ENCODE results near the gene PLD5.
"Not testable (repeated sequence)": the region's sequence is repeated elsewhere in the genome, so short reads cannot be mapped to it uniquely, and the experiment has no call there.

PLD5 gene

DNA sequence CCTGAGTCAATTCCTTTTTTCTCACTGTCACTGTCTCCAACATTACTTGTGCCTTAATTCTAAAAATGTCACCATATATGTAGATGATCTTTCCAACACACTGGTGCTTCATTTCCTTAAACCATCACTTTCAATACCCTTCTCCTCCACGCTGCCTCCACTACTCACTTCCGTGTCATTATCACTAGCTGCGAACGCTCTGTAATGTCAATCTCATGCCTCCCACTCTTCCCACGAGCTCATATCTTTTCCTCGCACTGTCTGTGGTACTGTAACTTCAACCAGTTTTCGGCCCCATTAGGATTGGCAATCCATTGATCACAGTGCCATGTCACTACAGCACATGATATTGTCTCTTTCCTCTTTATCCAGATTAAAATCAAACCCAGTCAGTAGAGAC lies 61.6 kb downstream of the PLD5 start:
- no peaks in the 10 kb centered on the region for H3K79me2 ChIP-seq (ENCODE audit: control insufficient read depth, low read length)
- no peaks in the 10 kb centered on the region for H4K20me1 ChIP-seq (ENCODE audit: control insufficient read depth, insufficient read depth, low read depth, low read length)
- H3K9me2 ChIP-seq (replicated peaks; ENCODE audit: control insufficient read depth, low read length) = no peaks in the 10 kb centered on the region
- TF ChIP-seq, protein P1, sequence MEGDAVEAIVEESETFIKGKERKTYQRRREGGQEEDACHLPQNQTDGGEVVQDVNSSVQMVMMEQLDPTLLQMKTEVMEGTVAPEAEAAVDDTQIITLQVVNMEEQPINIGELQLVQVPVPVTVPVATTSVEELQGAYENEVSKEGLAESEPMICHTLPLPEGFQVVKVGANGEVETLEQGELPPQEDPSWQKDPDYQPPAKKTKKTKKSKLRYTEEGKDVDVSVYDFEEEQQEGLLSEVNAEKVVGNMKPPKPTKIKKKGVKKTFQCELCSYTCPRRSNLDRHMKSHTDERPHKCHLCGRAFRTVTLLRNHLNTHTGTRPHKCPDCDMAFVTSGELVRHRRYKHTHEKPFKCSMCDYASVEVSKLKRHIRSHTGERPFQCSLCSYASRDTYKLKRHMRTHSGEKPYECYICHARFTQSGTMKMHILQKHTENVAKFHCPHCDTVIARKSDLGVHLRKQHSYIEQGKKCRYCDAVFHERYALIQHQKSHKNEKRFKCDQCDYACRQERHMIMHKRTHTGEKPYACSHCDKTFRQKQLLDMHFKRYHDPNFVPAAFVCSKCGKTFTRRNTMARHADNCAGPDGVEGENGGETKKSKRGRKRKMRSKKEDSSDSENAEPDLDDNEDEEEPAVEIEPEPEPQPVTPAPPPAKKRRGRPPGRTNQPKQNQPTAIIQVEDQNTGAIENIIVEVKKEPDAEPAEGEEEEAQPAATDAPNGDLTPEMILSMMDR (IDR thresholded peaks at IDR 0.05; ENCODE audit: low read depth, low read length, poor library complexity, severe bottlenecking) = no peak
- no peak for TF ChIP-seq EZH2phosphoT487 (IDR thresholded peaks at IDR 0.05; ENCODE audit: borderline replicate concordance, low read length)
- H3K27me3 ChIP-seq (ENCODE audit: control insufficient read depth, low read length) = no peaks in the 10 kb centered on the region
- no peak overlapping the region for H3K27ac ChIP-seq (ENCODE audit: low read depth, low read length)
- H3K4me2 ChIP-seq (ENCODE audit: low read length) = no peak overlapping the region
- no peaks in the 10 kb centered on the region for H3K9me3 ChIP-seq (ENCODE audit: control insufficient read depth, insufficient read depth, low read length)
- no peaks in the 10 kb centered on the region for H3K36me3 ChIP-seq (ENCODE audit: control insufficient read depth, low read length)
- no peaks in the 10 kb centered on the region for H3F3A ChIP-seq (ENCODE audit: control insufficient read depth, insufficient read depth)
- no peak overlapping the region for H3K4me3 ChIP-seq (ENCODE audit: low read length)
- no peaks in the 10 kb centered on the region for H3K4me1 ChIP-seq (ENCODE audit: control insufficient read depth, low read length)

DNA sequence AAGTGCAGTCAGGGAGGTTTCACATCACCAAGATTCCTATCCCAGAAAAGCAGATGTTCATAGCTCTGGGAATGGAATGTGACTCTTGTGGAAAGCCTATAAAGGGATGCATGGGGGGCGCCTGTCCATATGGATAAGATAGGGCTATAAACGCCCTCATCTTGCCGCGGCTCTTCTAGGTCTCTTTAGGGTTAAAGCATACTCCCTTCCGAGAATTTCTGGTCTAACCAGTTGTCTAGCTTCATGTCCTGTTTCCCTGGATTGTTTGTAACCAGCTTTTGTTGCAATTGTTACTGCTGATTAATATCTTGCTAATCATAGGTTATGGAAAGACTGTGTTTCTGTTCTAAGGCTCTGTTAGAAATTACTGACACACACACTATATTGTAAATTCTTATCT lies 64.8 kb downstream of the PLD5 start:
- H4K20me1 ChIP-seq (ENCODE audit: control insufficient read depth, insufficient read depth, low read depth, low read length); H3K4me3 ChIP-seq (ENCODE audit: low read length); H3K27me3 ChIP-seq (ENCODE audit: control insufficient read depth, low read length); H3K36me3 ChIP-seq (ENCODE audit: control insufficient read depth, low read length); H3K27ac ChIP-seq (ENCODE audit: low read depth, low read length); H3K4me2 ChIP-seq (ENCODE audit: low read length); H3F3A ChIP-seq (ENCODE audit: control insufficient read depth, insufficient read depth); H3K9me3 ChIP-seq (ENCODE audit: control insufficient read depth, insufficient read depth, low read length); H3K9me2 ChIP-seq (replicated peaks; ENCODE audit: control insufficient read depth, low read length); H3K79me2 ChIP-seq (ENCODE audit: control insufficient read depth, low read length); H3K4me1 ChIP-seq (ENCODE audit: control insufficient read depth, low read length): not testable (repeated sequence)

DNA sequence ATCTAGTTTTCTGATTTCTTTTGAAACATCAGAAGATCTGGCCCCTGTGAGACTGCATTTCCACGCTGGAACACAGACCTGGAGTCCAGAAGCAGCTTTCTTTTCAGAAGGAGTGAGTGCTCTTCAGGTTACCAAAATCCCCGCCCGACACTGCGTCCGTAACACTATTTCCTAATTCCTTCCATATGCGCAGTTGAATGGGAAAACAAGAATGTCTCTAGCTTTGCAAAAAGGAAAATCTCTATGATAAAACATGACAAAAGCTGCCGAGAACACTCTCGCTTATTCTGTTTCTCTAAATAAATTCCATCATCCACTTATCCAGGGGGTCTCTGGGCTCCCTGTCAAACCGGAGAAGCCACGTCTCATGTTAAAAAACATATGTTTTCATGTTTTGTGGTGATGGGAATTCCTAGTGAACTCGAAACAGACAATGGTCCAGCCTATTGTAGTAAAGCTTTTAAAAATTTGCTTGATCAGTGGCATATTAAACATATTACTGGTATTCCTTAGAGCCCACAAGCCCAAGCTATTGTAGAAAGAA lies 67.7 kb downstream of the PLD5 start:
- no peaks in the 10 kb centered on the region for H3K4me1 ChIP-seq (ENCODE audit: control insufficient read depth, low read length)
- no peaks in the 10 kb centered on the region for H4K20me1 ChIP-seq (ENCODE audit: control insufficient read depth, insufficient read depth, low read depth, low read length)
- TF ChIP-seq EZH2phosphoT487 (IDR thresholded peaks at IDR 0.05; ENCODE audit: borderline replicate concordance, low read length) = no peak
- TF ChIP-seq, protein P1 (IDR thresholded peaks at IDR 0.05; ENCODE audit: low read depth, low read length, poor library complexity, severe bottlenecking) = no peak
- H3K9me3 ChIP-seq (ENCODE audit: control insufficient read depth, insufficient read depth, low read length) = no peaks in the 10 kb centered on the region
- H3K4me3 ChIP-seq (ENCODE audit: low read length) = no peak overlapping the region
- H3K27me3 ChIP-seq (ENCODE audit: control insufficient read depth, low read length) = no peaks in the 10 kb centered on the region
- no peaks in the 10 kb centered on the region for H3K9me2 ChIP-seq (replicated peaks; ENCODE audit: control insufficient read depth, low read length)
- no peaks in the 10 kb centered on the region for H3F3A ChIP-seq (ENCODE audit: control insufficient read depth, insufficient read depth)
- no peak overlapping the region for H3K27ac ChIP-seq (ENCODE audit: low read depth, low read length)
- no peaks in the 10 kb centered on the region for H3K79me2 ChIP-seq (ENCODE audit: control insufficient read depth, low read length)
- H3K4me2 ChIP-seq (ENCODE audit: low read length) = no peak overlapping the region
- H3K36me3 ChIP-seq (ENCODE audit: control insufficient read depth, low read length) = no peaks in the 10 kb centered on the region

DNA sequence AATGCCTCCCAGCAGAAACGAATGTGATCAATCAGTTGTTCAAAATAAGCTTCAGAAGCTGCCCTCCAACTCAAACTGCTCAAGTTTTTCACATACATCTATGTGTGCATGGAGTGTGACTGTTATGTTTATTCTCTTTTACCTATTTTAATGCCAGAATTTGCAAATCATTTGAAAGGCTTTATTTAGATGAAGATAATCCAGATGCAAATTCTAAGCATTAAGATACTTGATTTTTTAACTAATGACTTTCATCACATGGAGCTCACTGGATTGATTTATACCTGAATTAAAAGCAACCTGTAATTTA lies 69.5 kb downstream of the PLD5 start:
- no peak overlapping the region for H3K4me2 ChIP-seq (ENCODE audit: low read length)
- H3K4me3 ChIP-seq (ENCODE audit: low read length) = no peak overlapping the region
- no peaks in the 10 kb centered on the region for H3F3A ChIP-seq (ENCODE audit: control insufficient read depth, insufficient read depth)
- no peaks in the 10 kb centered on the region for H3K79me2 ChIP-seq (ENCODE audit: control insufficient read depth, low read length)
- no peak for TF ChIP-seq EZH2phosphoT487 (IDR thresholded peaks at IDR 0.05; ENCODE audit: borderline replicate concordance, low read length)
- TF ChIP-seq, protein P1 (IDR thresholded peaks at IDR 0.05; ENCODE audit: low read depth, low read length, poor library complexity, severe bottlenecking) = no peak
- H3K9me3 ChIP-seq (ENCODE audit: control insufficient read depth, insufficient read depth, low read length) = no peaks in the 10 kb centered on the region
- no peaks in the 10 kb centered on the region for H3K36me3 ChIP-seq (ENCODE audit: control insufficient read depth, low read length)
- H3K27me3 ChIP-seq (ENCODE audit: control insufficient read depth, low read length) = no peaks in the 10 kb centered on the region
- H3K9me2 ChIP-seq (replicated peaks; ENCODE audit: control insufficient read depth, low read length) = no peaks in the 10 kb centered on the region
- no peak overlapping the region for H3K27ac ChIP-seq (ENCODE audit: low read depth, low read length)
- H3K4me1 ChIP-seq (ENCODE audit: control insufficient read depth, low read length) = no peaks in the 10 kb centered on the region
- H4K20me1 ChIP-seq (ENCODE audit: control insufficient read depth, insufficient read depth, low read depth, low read length) = no peaks in the 10 kb centered on the region

Measured in DOHH2 (cell line).